ENCODE measurements around the gene SLC15A4. TPM values are rescaled to one million over a fixed set of nuclear protein-coding genes. Genes with fewer than 3 reads are reported as not detected.

Gene SLC15A4
- total RNA-seq, 1 donor from 2014 or later = 31.3 TPM

GRCh38 chr12:128798571-128799341 lies 25.0 kb downstream of the SLC15A4 start:
- peak; percentile 8 for TF ChIP-seq CTCF (IDR thresholded peaks at IDR 0.05; ENCODE audit: unreplicated experiment)
- peaks cover 36% of the 10 kb centered on the region for H3K36me3 Mint-ChIP-seq (ENCODE audit: insufficient read depth)
- peak overlapping the region; percentile 66 for H3K27ac Mint-ChIP-seq

GRCh38 chr12:128797119-128798118 lies 26.3 kb downstream of the SLC15A4 start:
- TF ChIP-seq CTCF (IDR thresholded peaks at IDR 0.05; ENCODE audit: unreplicated experiment) = no peak
- no peak overlapping the region for H3K27ac Mint-ChIP-seq
- H3K9me3 Mint-ChIP-seq (ENCODE audit: low read depth) = no peaks in the 10 kb centered on the region
- DNase-seq (ENCODE audit: low spot score, unreplicated experiment) = no peak
- H3K4me3 Mint-ChIP-seq (ENCODE audit: low read depth) = no peak overlapping the region
- peaks cover 34% of the 10 kb centered on the region for H3K36me3 Mint-ChIP-seq (ENCODE audit: insufficient read depth)
- H3K27me3 Mint-ChIP-seq = no peaks in the 10 kb centered on the region
- H3K4me1 Mint-ChIP-seq (ENCODE audit: low read depth) = no peaks in the 10 kb centered on the region

More at GRCh38 chr12:128798571-128799341, 25.0 kb downstream of the SLC15A4 start:
- Mint-ChIP-seq H3K4me1 (ENCODE audit: low read depth) (no peaks in the 10 kb centered on the region), H3K27me3 (no peaks in the 10 kb centered on the region), H3K4me3 (ENCODE audit: low read depth) (no peak overlapping the region), H3K9me3 (ENCODE audit: low read depth) (no peaks in the 10 kb centered on the region)
- DNase-seq (ENCODE audit: low spot score, unreplicated experiment) = no peak

GRCh38 chr12:128796439-128797118 lies 27.2 kb downstream of the SLC15A4 start:
- H3K27ac Mint-ChIP-seq = no peak overlapping the region
- TF ChIP-seq CTCF (IDR thresholded peaks at IDR 0.05; ENCODE audit: unreplicated experiment) = no peak
- H3K36me3 Mint-ChIP-seq (ENCODE audit: insufficient read depth) = peaks cover 38% of the 10 kb centered on the region
- no peaks in the 10 kb centered on the region for H3K27me3 Mint-ChIP-seq
- H3K4me1 Mint-ChIP-seq (ENCODE audit: low read depth) = no peaks in the 10 kb centered on the region
- no peak for DNase-seq (ENCODE audit: low spot score, unreplicated experiment)
- H3K4me3 Mint-ChIP-seq (ENCODE audit: low read depth) = no peak overlapping the region
- H3K9me3 Mint-ChIP-seq (ENCODE audit: low read depth) = no peaks in the 10 kb centered on the region

- no peak for DNase-seq (ENCODE audit: low spot score, unreplicated experiment)
- Mint-ChIP-seq H3K9me3 (ENCODE audit: low read depth) (no peaks in the 10 kb centered on the region), H3K36me3 (ENCODE audit: insufficient read depth) (peaks cover 35% of the 10 kb centered on the region), H3K4me1 (ENCODE audit: low read depth) (no peaks in the 10 kb centered on the region), H3K27ac (no peak overlapping the region), H3K4me3 (ENCODE audit: low read depth) (no peak overlapping the region), H3K27me3 (no peaks in the 10 kb centered on the region)
- no peak for TF ChIP-seq CTCF (IDR thresholded peaks at IDR 0.05; ENCODE audit: unreplicated experiment)
These were observed 28.0 kb downstream of the SLC15A4 start for GRCh38 chr12:128795530-128796361.
